DMS153 treated with DMSO at 0.1 percent for 48 hours (cell line): ENCODE data around the gene TSPAN32.
"Not testable (repeated sequence)": the region's sequence is repeated elsewhere in the genome, so short reads cannot be mapped to it uniquely, and the experiment has no call there.

Source experiments
- DNase-seq: peaks from one replicate; lab custom pipeline; 2025; ENCODE audit not compliant: unreplicated experiment; lab: John Stamatoyannopoulos, UW

The TSPAN32 gene

GRCh38 chr11:2362414-2362813, 60.6 kb downstream of the TSPAN32 start:
- DNase-seq: no peak

DNA sequence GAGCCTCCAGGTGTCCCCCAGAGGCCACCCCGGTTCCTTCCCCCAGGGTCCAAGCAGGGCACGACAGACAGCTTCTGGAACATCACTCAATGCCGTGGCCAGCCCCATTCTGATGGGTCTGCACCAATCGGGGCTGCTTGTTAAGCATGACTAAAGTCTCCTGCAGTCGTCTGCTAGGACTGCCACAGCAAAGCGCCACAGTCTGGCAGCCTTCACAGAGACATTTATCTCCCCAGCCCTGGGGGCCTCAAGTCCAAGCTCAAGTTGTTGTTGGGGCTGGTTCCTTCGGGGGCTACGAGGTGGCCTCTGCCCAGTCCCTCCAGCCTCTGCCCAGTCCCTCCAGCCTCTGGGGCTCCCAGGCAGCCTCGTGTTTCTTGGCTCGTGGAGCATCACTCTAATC, 61.3 kb downstream of the TSPAN32 start:
- DNase-seq: no peak

DNA sequence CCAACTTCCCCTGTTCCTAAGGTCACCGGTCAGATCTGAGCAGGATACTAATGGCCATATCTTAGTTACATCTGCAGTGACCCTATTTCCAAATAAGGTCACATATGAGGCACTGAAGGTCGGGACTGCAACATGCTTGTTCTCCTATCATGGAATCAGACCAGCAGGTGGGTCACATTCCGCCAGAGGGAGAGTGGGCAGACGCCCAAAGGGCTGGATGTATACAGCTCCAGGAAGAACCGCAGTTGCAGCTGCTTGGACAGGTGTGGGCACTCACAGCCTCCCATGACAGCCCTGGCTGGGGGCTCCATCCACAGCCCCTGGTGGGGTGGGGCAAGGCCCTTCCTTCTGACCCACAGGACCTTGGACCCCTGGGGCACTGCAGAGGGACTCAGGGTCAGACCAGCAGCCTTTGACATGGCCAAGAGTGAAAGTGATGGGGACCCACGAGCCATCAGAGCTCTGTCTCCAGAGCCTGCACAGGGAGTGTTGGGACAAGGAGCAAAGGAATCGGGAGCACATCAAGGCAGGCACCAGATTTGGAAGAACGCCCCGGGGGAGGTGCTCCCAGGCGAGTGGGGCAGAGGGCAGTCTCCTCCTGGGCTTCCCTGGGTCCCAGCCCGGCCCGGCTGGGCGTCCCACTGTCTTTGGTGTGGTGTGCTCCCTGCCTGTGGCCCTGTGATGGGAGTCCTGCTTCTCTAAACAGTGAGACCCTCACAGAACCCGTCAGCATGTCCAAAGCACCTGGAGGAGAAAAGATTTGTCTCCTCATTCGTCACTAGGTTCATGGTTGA, 62.0 kb downstream of the TSPAN32 start:
- no peak for DNase-seq

GRCh38 chr11:2364386-2364785, 62.6 kb downstream of the TSPAN32 start:
- not testable (repeated sequence) for DNase-seq

DNA sequence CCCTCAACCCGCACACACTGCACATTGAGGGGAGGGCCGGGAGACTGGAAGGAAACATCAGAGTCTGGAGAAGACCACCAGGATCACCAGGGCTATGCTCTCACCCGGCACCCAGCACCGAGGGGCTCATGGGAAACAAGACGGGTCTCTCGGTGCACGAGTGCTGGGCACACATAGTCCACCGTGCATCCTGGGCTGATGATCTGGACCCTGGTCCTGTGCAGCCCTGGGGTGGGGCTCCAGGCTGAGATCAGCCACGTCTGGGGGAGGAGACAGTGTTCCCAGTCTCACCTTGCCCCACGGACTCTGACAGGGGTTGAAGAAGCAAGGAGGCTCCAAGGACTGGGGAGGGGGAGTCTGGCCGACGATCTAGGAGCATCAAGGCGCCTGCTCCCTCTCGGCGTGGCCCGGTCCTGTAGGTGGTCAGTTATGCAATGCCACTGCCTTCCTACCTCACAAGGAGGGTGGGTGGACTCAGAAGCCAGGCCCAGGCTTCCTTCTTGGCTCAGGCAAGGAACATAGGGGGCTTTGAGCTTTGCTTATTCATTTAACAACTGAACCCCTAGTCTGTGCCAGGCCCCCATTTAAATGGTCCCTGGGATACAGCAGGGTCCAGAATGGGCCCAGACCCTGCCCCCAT, 63.9 kb downstream of the TSPAN32 start:
- no peak for DNase-seq

GRCh38 chr11:2366276-2366675, 64.5 kb downstream of the TSPAN32 start:
- DNase-seq: no peak

DNA sequence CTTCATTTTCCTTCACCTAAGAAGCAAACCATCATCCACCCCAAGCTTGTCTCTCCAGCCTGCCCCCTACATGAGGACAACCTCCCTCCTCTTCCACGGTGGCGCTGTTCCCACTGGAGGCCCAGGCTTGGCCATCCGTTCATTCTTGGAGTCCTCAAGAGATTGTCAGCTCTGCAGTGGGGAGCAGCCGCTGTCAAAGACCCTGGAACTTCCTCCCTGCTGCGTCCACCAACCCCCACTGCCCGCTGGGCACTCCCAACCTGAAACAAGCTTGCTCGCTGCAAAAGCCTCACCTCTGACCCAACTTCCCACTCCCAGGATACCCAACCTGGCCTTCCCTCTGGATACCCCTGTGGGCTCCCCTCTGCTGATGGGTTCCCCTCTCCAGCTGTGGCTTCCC, 64.9 kb downstream of the TSPAN32 start:
- no peak for DNase-seq

- DNase-seq: no peak
These were observed 65.7 kb downstream of the TSPAN32 start for GRCh38 chr11:2367266-2368160.
